Naive B cell (primary cell): ENCODE data around the gene SLC25A27. TPM values are rescaled to one million over a fixed set of nuclear protein-coding genes. Genes with fewer than 3 reads are reported as not detected.
"Not testable (repeated sequence)": the region's sequence is repeated elsewhere in the genome, so short reads cannot be mapped to it uniquely, and the experiment has no call there.

Experiments used
- ATAC-seq, 2 donors: fragments of 150-1000 bp; cut with Tn5 transposase; 2 replicates each; pipeline ENCODE4 v1.10.0; 2021; ENCODE audit warnings: low read depth in 2 of 2, mild to moderate bottlenecking in 2 of 2, moderate library complexity in 2 of 2
- DNase-seq: peaks from one replicate; pipeline ENCODE4 v3.0.0; 2022
- H3K27ac Mint-ChIP-seq, 6 donors: one replicate each; pipeline ENCODE4 v1.8.0; 2020 to 2022; ENCODE audit warnings: mild to moderate bottlenecking in 6 of 6, mixed read lengths in 6 of 6, moderate library complexity in 5 of 6, inconsistent platforms in 2 of 6
- H3K27me3 Mint-ChIP-seq, 3 donors: one replicate each; pipeline ENCODE4 v1.8.0; 2021 to 2022; ENCODE audit warnings: mixed read lengths in 3 of 3, mild to moderate bottlenecking in 1 of 3
- H3K36me3 Mint-ChIP-seq, 2 donors: one replicate each; pipeline ENCODE4 v1.8.0; 2020 to 2022; ENCODE audit warnings: mixed read lengths in 2 of 2, inconsistent platforms in 1 of 2, mild to moderate bottlenecking in 1 of 2
- H3K4me1 Mint-ChIP-seq, 3 donors: one replicate each; pipeline ENCODE4 v1.8.0; 2020 to 2022; ENCODE audit warnings: mixed read lengths in 3 of 3, inconsistent platforms in 1 of 3, mild to moderate bottlenecking in 1 of 3, moderate library complexity in 1 of 3
- H3K4me3 Mint-ChIP-seq, 8 donors: one replicate each; pipeline ENCODE4 v1.8.0; 2020 to 2022; ENCODE audit warnings: mild to moderate bottlenecking in 8 of 8, mixed read lengths in 8 of 8, moderate library complexity in 8 of 8, inconsistent platforms in 2 of 8
- H3K9me3 Mint-ChIP-seq, 7 donors: one replicate each; pipeline ENCODE4 v1.8.0; 2020 to 2022; ENCODE audit warnings: mixed read lengths in 7 of 7, mild to moderate bottlenecking in 5 of 7, inconsistent platforms in 2 of 7, moderate library complexity in 1 of 7
- polyA plus RNA-seq, 6 donors: library from polyadenylated mRNA; unstranded; fragments of 300-500 nt; fragmentation: Illumina TruSeq; gene quantifications; one replicate each; pipeline ENCODE4 v1.2.3, GENCODE V29; 2021; ENCODE audit warnings: low read depth in 6 of 6

The SLC25A27 gene
- polyA plus RNA-seq, 6 donors from 2014 or later, result not detected

GRCh38 chr6:46635462-46635861 lies 17.3 kb upstream of the SLC25A27 start:
- Mint-ChIP-seq H3K4me1 (no peaks in the 10 kb centered on the region), H3K27ac (no peak overlapping the region), H3K27me3 (peaks cover 5 to 24% (median 18%) of the 10 kb centered on the region in 3 donors), H3K36me3 (no peaks in the 10 kb centered on the region), H3K9me3 (no peaks in the 10 kb centered on the region), H3K4me3 (no peak overlapping the region)
- ATAC-seq (peak in 1 of 2 donors; percentile 25), DNase-seq (no peak)

DNA sequence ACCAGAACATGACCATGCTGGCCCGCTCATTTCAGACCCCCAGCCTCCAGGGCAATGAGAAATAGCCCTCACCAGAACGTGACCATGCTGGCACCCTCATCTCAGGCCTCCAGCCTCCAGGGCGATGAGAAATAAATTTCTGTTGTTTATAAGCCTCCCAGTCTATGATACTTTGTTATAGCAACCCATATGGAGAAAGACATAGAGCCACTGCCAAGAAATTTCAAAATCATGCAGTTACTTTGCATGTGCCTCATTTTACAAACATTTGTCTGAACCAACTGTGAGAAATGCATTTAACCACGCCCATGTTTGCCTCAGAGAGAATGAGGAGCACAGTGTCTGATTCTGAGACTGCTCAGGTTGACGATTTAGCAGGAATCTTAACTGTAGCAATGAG lies 15.6 kb upstream of the SLC25A27 start:
- no peaks in the 10 kb centered on the region for H3K36me3 Mint-ChIP-seq
- H3K9me3 Mint-ChIP-seq, result peaks cover 0 to 1% (median 0%) of the 10 kb centered on the region in 7 donors
- H3K27me3 Mint-ChIP-seq, result peaks cover 5 to 18% (median 9%) of the 10 kb centered on the region in 3 donors
- no peaks in the 10 kb centered on the region for H3K4me1 Mint-ChIP-seq
- DNase-seq, result no peak
- H3K27ac Mint-ChIP-seq, result no peak overlapping the region
- ATAC-seq, result no peak
- no peak overlapping the region for H3K4me3 Mint-ChIP-seq

DNA sequence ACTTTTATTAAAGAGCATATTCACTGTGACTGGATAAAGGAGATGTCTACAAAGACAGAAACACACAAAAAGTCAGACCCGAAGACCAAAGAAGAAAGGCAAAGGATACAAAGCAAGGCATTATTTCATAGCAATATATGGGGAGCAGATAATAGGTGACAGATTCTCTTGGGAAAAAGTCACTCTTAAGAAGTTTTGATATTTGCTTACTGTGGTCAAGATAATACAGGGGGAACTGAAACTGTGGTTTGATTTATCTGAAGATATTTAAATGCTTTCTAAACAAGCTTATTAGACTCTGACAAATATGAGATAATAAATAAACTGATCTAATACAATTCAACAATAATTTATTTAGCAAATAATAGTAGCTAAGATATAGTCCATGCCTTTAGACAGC lies 14.8 kb upstream of the SLC25A27 start:
- H3K27ac Mint-ChIP-seq, result no peak overlapping the region
- H3K9me3 Mint-ChIP-seq, result peaks cover 0 to 1% (median 0%) of the 10 kb centered on the region in 7 donors
- no peaks in the 10 kb centered on the region for H3K36me3 Mint-ChIP-seq
- H3K27me3 Mint-ChIP-seq, result peaks cover 5 to 18% (median 9%) of the 10 kb centered on the region in 3 donors
- DNase-seq, result no peak
- H3K4me3 Mint-ChIP-seq, result no peak overlapping the region
- peak in 1 of 2 donors; percentile 42 for ATAC-seq
- no peaks in the 10 kb centered on the region for H3K4me1 Mint-ChIP-seq

- no peaks in the 10 kb centered on the region for H3K36me3 Mint-ChIP-seq
- no peaks in the 10 kb centered on the region for H3K4me1 Mint-ChIP-seq
- ATAC-seq (no peak), DNase-seq (no peak)
- peaks cover 5 to 18% (median 9%) of the 10 kb centered on the region in 3 donors for H3K27me3 Mint-ChIP-seq
- no peak overlapping the region for H3K27ac Mint-ChIP-seq
- H3K9me3 Mint-ChIP-seq, result peaks cover 0 to 1% (median 0%) of the 10 kb centered on the region in 7 donors
- H3K4me3 Mint-ChIP-seq, result no peak overlapping the region
These were observed 14.1 kb upstream of the SLC25A27 start for GRCh38 chr6:46638650-46639049.

GRCh38 chr6:46642928-46643751 lies 9.6 kb upstream of the SLC25A27 start:
- H3K36me3 Mint-ChIP-seq, result no peaks in the 10 kb centered on the region
- peak overlapping the region in 2 of 6 donors; percentile 0 to 7 for H3K27ac Mint-ChIP-seq
- H3K4me1 Mint-ChIP-seq, result no peaks in the 10 kb centered on the region
- H3K27me3 Mint-ChIP-seq, result peaks cover 4 to 20% (median 18%) of the 10 kb centered on the region in 3 donors
- peaks cover 0 to 8% (median 3%) of the 10 kb centered on the region in 7 donors for H3K9me3 Mint-ChIP-seq
- DNase-seq, result no peak
- no peak overlapping the region for H3K4me3 Mint-ChIP-seq
- ATAC-seq, result no peak

DNA sequence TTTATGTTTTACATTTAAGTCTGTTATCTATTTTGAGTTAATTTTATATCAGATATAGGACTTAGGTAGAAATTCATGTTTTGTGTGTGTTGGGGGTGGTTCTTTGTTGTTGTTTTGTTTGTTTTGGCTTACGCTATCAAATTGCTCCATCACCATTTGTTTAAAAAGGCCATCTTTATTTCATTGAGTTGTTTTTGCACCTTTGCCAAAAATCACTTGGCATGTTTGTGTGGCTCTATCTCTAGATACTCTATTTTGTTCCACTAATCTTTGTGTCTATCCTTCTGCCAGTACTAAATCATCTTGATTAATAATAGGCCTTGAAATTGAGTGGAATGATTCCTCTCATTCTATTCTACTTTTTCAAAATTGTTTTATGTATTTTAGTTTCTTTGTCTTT lies 7.5 kb upstream of the SLC25A27 start:
- peaks cover 0 to 8% (median 3%) of the 10 kb centered on the region in 7 donors for H3K9me3 Mint-ChIP-seq
- H3K36me3 Mint-ChIP-seq, result no peaks in the 10 kb centered on the region
- no peaks in the 10 kb centered on the region for H3K4me1 Mint-ChIP-seq
- H3K27me3 Mint-ChIP-seq, result peaks cover 14 to 22% (median 18%) of the 10 kb centered on the region in 3 donors
- DNase-seq (no peak), ATAC-seq (no peak)
- H3K27ac Mint-ChIP-seq, result no peak overlapping the region
- no peak overlapping the region for H3K4me3 Mint-ChIP-seq

- DNase-seq, H3K9me3 Mint-ChIP-seq, H3K36me3 Mint-ChIP-seq, H3K4me1 Mint-ChIP-seq, ATAC-seq, H3K4me3 Mint-ChIP-seq, H3K27ac Mint-ChIP-seq: not testable (repeated sequence)
- peaks cover 24 to 40% (median 39%) of the 10 kb centered on the region in 3 donors for H3K27me3 Mint-ChIP-seq
These were observed 4.7 kb upstream of the SLC25A27 start for GRCh38 chr6:46648108-46648507.

DNA sequence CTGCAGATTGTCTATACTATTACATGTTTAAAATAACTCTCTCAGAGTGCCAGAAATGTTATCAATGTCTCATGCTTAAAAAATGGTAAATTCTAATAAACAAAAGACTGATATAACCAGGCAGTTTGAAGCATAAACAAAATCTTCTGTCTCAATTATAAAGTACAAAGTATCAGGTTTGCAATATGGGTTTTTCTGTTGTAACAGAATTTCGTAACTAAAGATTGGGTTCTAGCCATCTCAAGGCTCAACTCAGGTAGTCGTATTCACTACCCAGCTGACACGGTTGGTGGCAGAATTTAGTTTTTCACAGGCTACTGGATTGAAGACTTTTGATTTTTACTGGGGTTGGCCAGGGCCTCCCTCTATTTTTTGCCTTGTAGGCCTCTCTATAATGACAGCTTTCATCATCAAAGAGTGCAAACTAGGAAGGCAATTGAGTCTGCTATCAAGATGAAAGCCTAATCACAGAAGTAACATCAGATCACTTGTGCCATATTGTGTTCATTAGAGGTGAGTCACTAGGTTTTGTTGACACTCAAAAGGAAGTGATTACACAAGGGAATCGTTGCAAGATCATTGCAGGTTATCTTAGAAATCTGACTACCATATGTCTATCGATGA lies 3.8 kb upstream of the SLC25A27 start:
- ATAC-seq (no peak), DNase-seq (no peak)
- Mint-ChIP-seq H3K36me3 (no peaks in the 10 kb centered on the region), H3K4me3 (no peak overlapping the region), H3K27ac (no peak overlapping the region), H3K9me3 (peaks cover 0 to 8% (median 3%) of the 10 kb centered on the region in 7 donors), H3K27me3 (peaks cover 29 to 48% (median 47%) of the 10 kb centered on the region in 3 donors), H3K4me1 (peaks cover 10 to 13% (median 12%) of the 10 kb centered on the region in 3 donors)

DNA sequence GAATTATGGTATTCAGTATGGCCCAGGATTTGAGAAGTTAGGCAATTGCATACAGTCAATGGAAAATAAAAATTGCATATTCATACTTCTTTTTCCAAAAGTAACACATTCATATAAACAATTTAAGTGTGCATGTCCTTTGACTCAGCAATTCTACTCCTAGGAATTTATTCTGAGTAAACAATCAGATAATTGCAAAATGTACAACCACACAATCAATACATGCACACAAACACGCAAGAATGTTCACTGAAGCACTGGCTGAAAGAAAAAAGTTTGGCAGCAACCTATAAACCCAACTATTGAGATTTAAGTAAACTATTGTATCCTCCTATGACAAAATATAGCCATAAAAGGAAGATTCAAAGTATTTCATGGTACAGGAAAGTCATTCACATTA lies 1.8 kb upstream of the SLC25A27 start:
- H3K27me3 Mint-ChIP-seq, result peaks cover 25 to 51% (median 44%) of the 10 kb centered on the region in 3 donors
- peaks cover 10 to 13% (median 12%) of the 10 kb centered on the region in 3 donors for H3K4me1 Mint-ChIP-seq
- H3K9me3 Mint-ChIP-seq, result no peaks in the 10 kb centered on the region
- no peak for ATAC-seq
- no peak overlapping the region for H3K27ac Mint-ChIP-seq
- H3K36me3 Mint-ChIP-seq, result no peaks in the 10 kb centered on the region
- H3K4me3 Mint-ChIP-seq, result peak overlapping the region in 1 of 8 donors; percentile 88
- no peak for DNase-seq

GRCh38 chr6:46651816-46652215 lies 959 bp upstream of the SLC25A27 start:
- H3K4me1 Mint-ChIP-seq, result peaks cover 10 to 13% (median 12%) of the 10 kb centered on the region in 3 donors
- no peaks in the 10 kb centered on the region for H3K9me3 Mint-ChIP-seq
- H3K4me3 Mint-ChIP-seq, result peak overlapping the region in 7 of 8 donors; percentile 81 to 96 (median 88)
- H3K27ac Mint-ChIP-seq, result no peak overlapping the region
- ATAC-seq (no peak), DNase-seq (no peak)
- H3K27me3 Mint-ChIP-seq, result peaks cover 25 to 51% (median 44%) of the 10 kb centered on the region in 3 donors
- no peaks in the 10 kb centered on the region for H3K36me3 Mint-ChIP-seq

DNA sequence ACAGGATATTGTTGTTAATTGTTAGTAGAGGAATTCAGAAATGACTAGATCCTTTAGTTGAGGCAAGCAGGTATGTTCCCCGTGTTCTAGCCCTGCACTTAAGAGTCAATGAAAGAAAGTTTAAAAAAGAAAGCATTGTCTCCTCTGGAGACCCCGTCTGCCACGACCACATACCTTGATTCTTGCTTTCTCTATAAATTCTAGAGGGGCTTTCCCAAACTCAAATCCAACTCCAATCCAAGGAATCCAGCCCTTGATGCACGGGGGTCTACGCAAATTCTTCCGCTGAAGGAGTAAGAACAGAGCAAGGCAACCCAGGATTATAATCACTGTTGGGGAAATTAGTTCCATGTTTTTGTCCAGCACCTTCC lies 558 bp upstream of the SLC25A27 start:
- H3K4me3 Mint-ChIP-seq, result peak overlapping the region; percentile 81 to 96 (median 88)
- peaks cover 25 to 51% (median 44%) of the 10 kb centered on the region in 3 donors for H3K27me3 Mint-ChIP-seq
- peak overlapping the region in 1 of 6 donors; percentile 48 for H3K27ac Mint-ChIP-seq
- DNase-seq (no peak), ATAC-seq (no peak)
- peaks cover 10 to 13% (median 12%) of the 10 kb centered on the region in 3 donors for H3K4me1 Mint-ChIP-seq
- no peaks in the 10 kb centered on the region for H3K36me3 Mint-ChIP-seq
- H3K9me3 Mint-ChIP-seq, result no peaks in the 10 kb centered on the region

- Mint-ChIP-seq H3K4me1 (peaks cover 10 to 13% (median 12%) of the 10 kb centered on the region in 3 donors), H3K27ac (peak overlapping the region in 1 of 6 donors; percentile 66), H3K27me3 (peaks cover 25 to 50% (median 44%) of the 10 kb centered on the region in 3 donors), H3K36me3 (no peaks in the 10 kb centered on the region), H3K9me3 (no peaks in the 10 kb centered on the region), H3K4me3 (peak overlapping the region; percentile 80 to 96 (median 88))
- ATAC-seq (no peak), DNase-seq (no peak)
These were observed 842 bp downstream of the SLC25A27 start for GRCh38 chr6:46653439-46654195.

DNA sequence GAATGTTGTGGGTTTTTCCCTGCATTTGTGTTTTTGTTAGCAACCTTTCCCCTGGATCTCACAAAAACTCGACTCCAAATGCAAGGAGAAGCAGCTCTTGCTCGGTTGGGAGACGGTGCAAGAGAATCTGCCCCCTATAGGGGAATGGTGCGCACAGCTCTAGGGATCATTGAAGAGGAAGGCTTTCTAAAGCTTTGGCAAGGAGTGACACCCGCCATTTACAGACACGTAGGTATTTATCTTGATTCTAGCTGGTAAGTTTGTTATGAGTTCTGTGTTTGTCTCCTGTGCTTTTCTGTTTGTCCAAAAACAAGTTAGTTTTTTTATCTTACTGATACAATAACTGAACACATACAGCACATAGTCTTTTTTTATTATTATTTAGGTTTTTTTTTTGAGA lies 3.0 kb downstream of the SLC25A27 start:
- Mint-ChIP-seq H3K4me3 (no peak overlapping the region), H3K27me3 (peaks cover 15 to 39% (median 34%) of the 10 kb centered on the region in 3 donors), H3K9me3 (no peaks in the 10 kb centered on the region), H3K36me3 (no peaks in the 10 kb centered on the region), H3K27ac (peak overlapping the region in 1 of 6 donors; percentile 36), H3K4me1 (peaks cover 10 to 13% (median 12%) of the 10 kb centered on the region in 3 donors)
- no peak for DNase-seq
- ATAC-seq, result no peak
